22Rv1 (cell line): ENCODE results near the gene MAML3.

ENCODE experiments used
- CTCF ChIP-seq: fragments of 450-650 bp; IDR thresholded peaks from 2 replicates; pipeline ENCODE4 v1.5.1; 2017; ENCODE audit warnings: mild to moderate bottlenecking
- ZFX ChIP-seq: fragments of 450-650 bp; IDR thresholded peaks from 2 replicates; pipeline ENCODE4 v1.6.1; 2017; ENCODE audit warnings: antibody characterized with exemption, borderline replicate concordance

DNA sequence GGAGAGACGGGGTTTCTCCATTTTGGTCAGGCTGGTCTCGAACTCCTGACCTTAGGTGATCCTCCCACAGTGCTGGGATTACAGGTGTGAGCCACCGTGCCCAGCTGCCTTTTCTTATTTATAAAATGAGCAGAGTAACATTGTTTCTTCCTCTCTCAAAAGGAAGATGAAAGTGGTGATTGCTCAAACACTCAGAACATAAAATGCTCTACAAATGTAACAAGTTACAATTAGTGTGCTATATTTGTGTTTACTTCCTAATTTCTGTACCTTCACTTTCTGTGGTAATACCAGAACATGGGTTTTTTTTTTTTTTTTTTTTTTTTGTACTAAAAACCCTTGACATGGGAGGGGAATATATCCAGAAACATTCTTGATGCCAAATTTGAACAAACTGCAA lies 290.5 kb downstream of the MAML3 start:
- TF ChIP-seq ZFX (no peak), CTCF (no peak)
